Testis (tissue), 3 donors: ENCODE results near the gene CDH23. TPM values are rescaled to one million over a fixed set of nuclear protein-coding genes. Genes with fewer than 3 reads are reported as not detected.
"Not testable (repeated sequence)": the region's sequence is repeated elsewhere in the genome, so short reads cannot be mapped to it uniquely, and the experiment has no call there.

Experiments used
- DNase-seq: peaks from one replicate; pipeline ENCODE4 v3.0.0-alpha.2; 2019
- H3K27ac ChIP-seq, 2 donors: fragments of 200-600 bp; sonication (generic); one replicate each; pipeline ENCODE4 v1.5.1; 2019
- H3K27me3 ChIP-seq: fragments of 200-600 bp; sonication (generic); one replicate; pipeline ENCODE4 v1.5.1; 2019
- H3K36me3 ChIP-seq: fragments of 200-600 bp; sonication (generic); one replicate; pipeline ENCODE4 v1.5.1; 2017; ENCODE audit warnings: low read depth; ENCODE audit errors: missing control alignments
- H3K4me1 ChIP-seq: fragments of 200-600 bp; sonication (generic); one replicate; pipeline ENCODE4 v1.5.1; 2019
- H3K4me3 ChIP-seq, 2 donors: fragments of 200-600 bp; sonication (generic); one replicate each; pipeline ENCODE4 v1.5.1; 2017 to 2019
- H3K9me3 ChIP-seq: fragments of 200-600 bp; sonication (generic); one replicate; pipeline ENCODE4 v1.5.1; 2017
- CTCF ChIP-seq, 3 experiments: fragments of 450-650 bp in 2 of 3; fragments of 200-600 bp in 1 of 3; sonication (generic) in 1 of 3; IDR thresholded peaks; one replicate each; pipeline ENCODE4 v1.5.1; 2016 to 2019; ENCODE audit warnings: antibody characterized with exemption in 3 of 3, mild to moderate bottlenecking in 2 of 3, moderate library complexity in 1 of 3
- POLR2A ChIP-seq: fragments of 450-650 bp; IDR thresholded peaks from one replicate; pipeline ENCODE4 v1.6.1; 2017; ENCODE audit warnings: antibody characterized with exemption, mild to moderate bottlenecking, moderate library complexity
- WGBS, 2 donors: methylation state at CpG; one replicate each; pipeline ENCODE4 v1.1.5; 2018; 5-methylcytosine and 5-hydroxymethylcytosine counted together
- intact Hi-C: fragments of 100-400 bp; cut with DNase I; formaldehyde crosslinking; loops from one replicate; pipeline ENCODE4 v1.15.1; 2023; ENCODE audit warnings: low total_unique reads
- polyA plus RNA-seq: library from polyadenylated mRNA; stranded (reverse); fragments of 350-450 nt; fragmentation: Illumina TruSeq; extraction: RNeasy Lipid Tissue Mini Kit (QIAGEN cat#74804); gene quantifications from one replicate; pipeline ENCODE4 v1.2.3, GENCODE V29; 2014; ENCODE audit warnings: low read depth, low replicate concordance; ENCODE audit not compliant: insufficient read depth
- total RNA-seq, 2 donors: library from RNA; depleted of rRNA; stranded (reverse); fragments of >200 nt; gene quantifications; one replicate each; pipeline ENCODE4 v1.2.3, GENCODE V29; 2016

CDH23 gene
- total and polyA plus RNA-seq, 3 donors from 2014 or later: 29.8 to 125 (median 81.7) TPM

- DNase-seq: no peak
- peaks cover 18% of the 10 kb centered on the region for H3K4me1 ChIP-seq
- no peak overlapping the region for H3K4me3 ChIP-seq
- H3K36me3 ChIP-seq: no peaks in the 10 kb centered on the region
- H3K9me3 ChIP-seq: no peaks in the 10 kb centered on the region
- TF ChIP-seq POLR2A (no peak), CTCF (IDR thresholded peaks at IDR 0.05) (no peak)
- 82 to 92% methylated on average over 2 of the region's 2 CpGs for WGBS, 2 donors
- no peak overlapping the region for H3K27ac ChIP-seq
- no peaks in the 10 kb centered on the region for H3K27me3 ChIP-seq
- intact Hi-C loops: no loop called here
These were observed 202.8 kb downstream of the CDH23 start for GRCh38 chr10:71599518-71599917.

DNA sequence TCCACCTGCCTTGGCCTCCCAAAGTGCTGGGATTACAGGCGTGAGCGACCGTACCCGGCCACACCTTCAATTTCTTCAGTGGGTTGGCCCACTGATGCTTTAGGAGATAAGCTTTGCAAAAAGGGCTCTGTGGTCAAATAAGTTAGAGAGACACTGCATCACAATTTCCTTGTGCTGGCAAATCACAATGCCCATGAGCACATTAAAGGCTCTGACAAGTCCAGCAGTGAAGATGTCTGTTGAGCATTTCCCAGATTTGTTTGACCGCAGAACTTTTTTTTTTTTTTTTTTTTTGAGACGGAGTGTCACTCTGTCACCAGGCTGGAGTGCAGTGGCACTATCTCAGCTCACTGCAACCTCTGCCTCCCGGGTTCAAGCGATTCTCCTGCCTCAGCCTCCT lies 203.5 kb downstream of the CDH23 start:
- 96 to 97% methylated on average over 8 of the region's 8 CpGs for WGBS, 2 donors
- H3K27me3 ChIP-seq, H3K27ac ChIP-seq, intact Hi-C loops, H3K4me3 ChIP-seq, H3K9me3 ChIP-seq, H3K36me3 ChIP-seq, DNase-seq: not testable (repeated sequence)
- peaks cover 18% of the 10 kb centered on the region for H3K4me1 ChIP-seq

GRCh38 chr10:71600849-71601248 lies 204.1 kb downstream of the CDH23 start:
- WGBS, 2 donors: 82 to 90% methylated on average over 2 of the region's 2 CpGs
- DNase-seq: no peak
- Histone ChIP-seq H3K4me1 (peaks cover 18% of the 10 kb centered on the region), H3K4me3 (no peak overlapping the region), H3K36me3 (no peaks in the 10 kb centered on the region), H3K27ac (no peak overlapping the region), H3K9me3 (no peaks in the 10 kb centered on the region), H3K27me3 (no peaks in the 10 kb centered on the region)
- no peak for TF ChIP-seq POLR2A
- no peak for TF ChIP-seq CTCF (IDR thresholded peaks at IDR 0.05)
- intact Hi-C loops: no loop called here

GRCh38 chr10:71601273-71601672 lies 204.6 kb downstream of the CDH23 start:
- Histone ChIP-seq H3K36me3 (no peaks in the 10 kb centered on the region), H3K9me3 (no peaks in the 10 kb centered on the region), H3K4me3 (no peak overlapping the region), H3K4me1 (peaks cover 18% of the 10 kb centered on the region), H3K27me3 (no peaks in the 10 kb centered on the region), H3K27ac (no peak overlapping the region)
- DNase-seq: no peak
- no peak for TF ChIP-seq POLR2A
- no peak for TF ChIP-seq CTCF (IDR thresholded peaks at IDR 0.05)
- WGBS, 2 donors: 90 to 95% methylated on average over 3 to 5 of the region's 5 CpGs
- intact Hi-C loops: no loop called here

DNA sequence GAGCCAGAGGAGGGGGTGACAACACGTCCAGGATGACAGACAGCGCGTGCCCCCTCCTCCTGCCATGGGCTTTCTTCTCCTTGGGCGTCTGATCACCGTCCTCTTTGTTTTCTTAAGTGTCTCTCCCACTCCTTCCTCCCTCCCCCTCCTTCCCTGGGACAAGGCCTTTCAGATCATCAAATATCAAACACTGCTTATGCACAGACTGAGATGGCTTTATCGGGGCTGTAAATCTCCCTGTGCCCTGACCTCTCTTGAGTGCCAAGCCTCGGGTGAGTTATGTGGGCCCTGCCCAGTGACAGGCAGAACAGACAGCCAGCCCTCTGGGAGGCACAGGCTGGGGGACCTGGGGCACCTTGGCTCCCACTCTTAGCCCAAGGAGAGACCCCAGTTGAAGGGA lies 206.4 kb downstream of the CDH23 start:
- WGBS, 2 donors: 71 to 89% methylated on average over 6 to 7 of the region's 7 CpGs
- intact Hi-C loops: no loop called here

More for the DNA sequence above, 206.4 kb downstream of the CDH23 start:
- H3K9me3 ChIP-seq: no peaks in the 10 kb centered on the region
- H3K4me1 ChIP-seq: peaks cover 10% of the 10 kb centered on the region
- H3K4me3 ChIP-seq: no peak overlapping the region
- DNase-seq: no peak
- TF ChIP-seq POLR2A (no peak), CTCF (IDR thresholded peaks at IDR 0.05) (no peak)
- H3K36me3 ChIP-seq: no peaks in the 10 kb centered on the region
- no peak overlapping the region for H3K27ac ChIP-seq
- no peaks in the 10 kb centered on the region for H3K27me3 ChIP-seq
